Dedifferentiated amniotic fluid mesenchymal stem cell (primary cell): Measurements from ENCODE around the gene CRACR2B.

ENCODE experiments used
- DNase-seq: peaks from one replicate; pipeline ENCODE4 v3.0.0-alpha.2; 2016; ENCODE audit errors: extremely low spot score

The CRACR2B gene

DNA sequence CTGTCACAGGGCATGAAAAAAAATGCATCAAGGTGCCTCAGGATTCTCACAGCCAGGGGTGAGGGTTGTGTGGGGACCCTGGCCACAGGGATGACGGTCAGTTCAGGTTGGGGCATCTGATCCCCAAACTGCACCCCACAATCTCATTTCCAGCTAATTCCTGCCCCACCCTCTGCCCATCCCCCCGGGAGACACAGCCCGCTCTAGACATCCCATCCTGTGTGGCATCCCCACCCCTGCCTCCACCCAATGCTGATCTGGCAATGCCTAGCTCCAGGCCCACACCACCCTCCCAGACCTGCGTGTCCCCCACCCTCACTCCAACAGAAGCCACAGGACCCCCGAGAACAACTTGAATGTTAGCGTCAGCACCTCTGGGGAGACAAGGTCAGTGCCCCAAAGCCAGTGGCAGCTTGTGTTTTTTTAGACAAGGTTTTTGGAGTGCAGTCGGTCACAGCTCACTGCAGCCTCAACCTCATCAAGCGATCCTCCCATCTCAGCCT is 40.2 kb downstream of the CRACR2B start:
- no peak for DNase-seq

DNA sequence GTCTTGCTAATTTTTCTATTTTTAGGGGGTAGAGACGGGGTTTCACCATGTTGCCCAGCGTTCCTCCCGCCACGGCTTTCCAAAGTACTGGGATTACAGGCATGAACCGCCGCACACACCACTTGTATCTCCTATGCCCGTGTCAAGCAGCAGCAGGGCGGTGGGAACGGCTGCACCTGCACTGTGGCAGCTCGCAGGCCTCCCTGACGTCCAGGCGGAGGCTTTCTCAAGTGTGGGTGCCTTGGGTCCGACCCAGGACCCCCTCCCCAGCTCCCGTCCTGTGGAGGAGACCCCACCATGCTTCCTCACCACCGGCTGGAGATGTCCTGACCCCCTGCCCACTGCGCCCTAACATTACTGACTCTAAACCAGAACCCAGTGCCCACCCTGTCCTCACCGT is 40.7 kb downstream of the CRACR2B start:
- DNase-seq: no peak

DNA sequence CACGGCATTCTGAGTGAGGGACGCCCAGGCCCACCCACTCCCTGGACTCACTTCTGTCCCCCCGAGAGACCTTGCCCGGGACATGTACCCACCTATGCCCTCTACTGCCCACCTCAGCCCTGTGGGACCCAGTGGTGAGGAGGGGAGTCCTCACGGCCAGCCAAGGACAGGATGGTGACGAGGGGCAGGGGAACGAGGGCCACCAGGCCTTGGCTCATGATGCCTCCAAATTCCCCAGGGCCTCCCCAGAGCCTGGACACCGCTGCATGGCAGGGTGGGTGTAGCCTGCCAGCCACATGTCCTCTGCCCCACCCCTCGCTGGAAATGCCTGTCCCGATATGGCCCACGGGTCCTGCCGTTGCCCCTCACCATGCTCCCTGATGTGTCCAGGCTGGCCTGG is 41.1 kb downstream of the CRACR2B start:
- no peak for DNase-seq

DNA sequence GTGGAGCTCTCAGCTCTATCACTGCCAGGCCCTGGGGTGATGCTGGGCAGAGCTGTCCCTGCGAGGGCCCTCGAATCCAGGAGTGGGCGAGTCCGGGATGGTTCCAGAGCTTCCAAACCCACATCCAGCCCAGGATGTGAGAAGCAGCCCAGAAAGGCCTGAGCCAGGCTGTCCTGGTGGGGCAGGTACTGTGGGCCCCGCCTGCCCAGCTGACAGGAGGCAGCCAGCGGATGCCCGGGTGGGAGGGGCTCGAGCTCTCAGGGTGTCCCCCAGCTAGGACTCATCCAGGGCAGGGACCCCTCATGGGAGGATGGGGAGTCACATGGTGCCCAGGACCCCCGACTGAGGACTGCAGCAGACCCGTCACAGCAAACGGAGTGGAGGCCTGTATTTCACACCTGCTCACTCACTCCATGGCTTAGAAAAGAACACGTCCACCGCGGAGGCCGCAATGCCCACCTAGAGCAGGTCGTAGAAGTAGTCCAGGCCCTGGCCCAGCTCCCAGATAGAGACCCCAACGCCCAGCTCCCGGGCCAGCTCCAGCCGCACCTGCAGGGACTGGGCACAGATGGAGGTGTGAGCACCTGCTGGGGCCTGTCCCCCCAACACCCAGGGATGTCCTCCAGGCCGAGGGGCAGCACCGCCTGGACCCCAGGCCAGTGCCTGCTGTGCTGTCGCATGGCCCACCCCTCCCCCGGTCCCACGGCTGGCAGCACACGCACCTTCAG is 41.8 kb downstream of the CRACR2B start:
- no peak for DNase-seq

DNA sequence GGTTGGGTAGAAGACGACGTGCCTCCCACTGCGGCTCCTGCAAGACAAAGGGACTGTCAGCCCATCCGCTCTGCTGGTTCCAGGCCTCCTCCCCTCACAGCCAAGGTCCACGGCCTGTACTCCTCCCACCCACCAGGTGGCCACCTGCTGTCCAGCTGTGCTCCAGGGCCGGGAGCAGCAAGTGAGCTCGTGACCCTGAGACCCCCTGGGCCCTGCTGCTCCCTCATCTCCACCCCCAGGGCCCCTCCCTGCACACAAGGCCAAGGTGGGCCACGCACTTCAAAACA is 42.4 kb downstream of the CRACR2B start:
- no peak for DNase-seq

DNA sequence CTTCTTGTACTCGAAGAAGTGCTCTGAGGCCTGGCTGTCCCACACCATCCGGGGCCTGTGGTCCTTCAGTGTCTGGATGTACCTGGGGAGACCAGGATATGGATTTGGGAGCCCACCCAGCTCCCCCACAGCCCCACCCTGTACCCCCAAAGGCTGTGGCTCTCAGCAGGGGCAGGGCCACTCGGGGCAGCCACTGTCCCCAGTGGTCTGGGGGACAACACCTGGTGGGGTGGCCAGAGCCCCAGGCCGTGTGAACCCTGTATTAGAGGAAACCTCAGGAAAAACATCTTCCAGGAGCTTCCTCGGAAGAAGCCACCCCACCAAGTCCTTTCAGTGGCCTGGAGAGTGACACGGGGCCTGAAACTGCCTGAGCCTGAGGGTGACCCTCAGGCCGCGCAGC is 42.7 kb downstream of the CRACR2B start:
- DNase-seq: no peak

DNA sequence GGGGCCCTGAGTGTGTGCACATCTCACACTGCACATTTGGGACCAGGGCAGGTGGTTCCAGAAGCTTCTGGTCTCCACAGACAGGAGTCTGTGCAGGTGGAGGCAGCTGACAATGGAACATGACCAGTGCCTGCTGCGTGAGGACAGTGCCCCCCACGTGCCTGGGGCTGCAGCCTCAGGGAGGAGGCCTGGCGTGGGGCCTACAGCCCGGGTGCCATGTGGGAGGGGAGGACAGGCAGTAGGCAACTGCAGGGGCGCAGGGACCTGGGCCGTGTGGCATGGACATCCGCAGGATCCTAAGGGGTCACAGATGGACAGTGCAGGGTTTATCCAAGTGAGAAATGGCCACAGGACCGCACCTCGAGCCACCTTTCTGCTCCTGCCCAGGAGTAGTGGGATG is 43.8 kb downstream of the CRACR2B start:
- DNase-seq: no peak

DNA sequence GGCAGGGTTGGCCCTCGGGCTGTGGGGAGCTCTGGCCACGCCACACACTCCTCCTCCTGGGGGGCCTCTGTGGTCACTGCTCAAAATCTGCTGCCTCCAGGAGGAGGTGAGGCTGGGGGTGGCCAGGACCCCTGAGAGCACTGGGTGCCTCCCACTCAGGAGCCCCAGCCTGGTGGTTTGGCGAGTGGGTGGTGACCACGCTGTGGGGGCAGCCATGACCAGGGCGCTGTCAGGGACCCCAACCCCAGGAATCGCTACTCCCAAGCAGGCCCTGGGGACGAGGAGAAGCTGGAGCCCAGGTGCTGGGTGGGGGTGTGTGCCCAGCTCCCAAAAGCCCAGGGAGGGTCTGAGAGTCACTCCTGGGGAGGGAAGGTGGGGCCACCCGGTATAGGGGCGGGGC is 45.1 kb downstream of the CRACR2B start:
- DNase-seq: no peak

DNA sequence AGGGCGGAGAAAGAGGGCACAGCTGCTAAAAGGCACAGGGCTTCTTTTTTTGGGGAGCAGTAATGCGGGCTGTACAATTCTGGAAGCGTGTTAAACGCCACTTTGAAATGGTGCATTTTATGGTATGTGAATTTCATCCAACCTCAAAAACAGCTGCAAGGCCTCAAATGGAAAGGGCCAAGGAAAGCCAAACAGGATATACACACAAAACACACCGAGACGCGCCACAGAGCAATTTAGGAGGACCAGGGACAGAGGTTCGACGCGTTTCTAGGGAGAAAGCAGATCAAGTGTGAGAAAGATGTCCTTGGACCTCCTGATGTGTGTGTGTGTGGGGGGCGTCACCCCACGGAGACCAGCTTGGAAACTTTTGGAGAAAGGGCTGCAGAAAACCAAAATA is 46.0 kb downstream of the CRACR2B start:
- no peak for DNase-seq

DNA sequence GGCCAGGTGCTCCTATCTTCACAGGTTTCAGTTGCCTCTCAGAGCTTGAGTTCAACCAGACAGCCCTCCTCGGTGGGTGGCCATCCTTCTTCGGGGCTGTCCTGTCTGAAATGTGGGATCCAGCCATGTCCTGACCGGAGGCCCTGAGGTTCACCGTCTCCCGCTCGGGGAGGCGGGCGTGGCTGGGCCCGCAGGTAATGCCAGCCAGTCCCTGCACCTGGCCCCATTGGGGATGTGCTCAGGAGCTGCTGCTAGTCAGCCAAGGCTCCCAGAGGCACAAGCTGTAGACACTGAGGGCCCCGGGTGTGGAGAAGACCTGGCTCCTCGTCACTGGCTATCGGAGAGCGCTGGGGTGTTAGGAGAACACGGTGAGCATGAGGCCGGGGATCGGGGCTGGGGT is 47.5 kb downstream of the CRACR2B start:
- DNase-seq: no peak

DNA sequence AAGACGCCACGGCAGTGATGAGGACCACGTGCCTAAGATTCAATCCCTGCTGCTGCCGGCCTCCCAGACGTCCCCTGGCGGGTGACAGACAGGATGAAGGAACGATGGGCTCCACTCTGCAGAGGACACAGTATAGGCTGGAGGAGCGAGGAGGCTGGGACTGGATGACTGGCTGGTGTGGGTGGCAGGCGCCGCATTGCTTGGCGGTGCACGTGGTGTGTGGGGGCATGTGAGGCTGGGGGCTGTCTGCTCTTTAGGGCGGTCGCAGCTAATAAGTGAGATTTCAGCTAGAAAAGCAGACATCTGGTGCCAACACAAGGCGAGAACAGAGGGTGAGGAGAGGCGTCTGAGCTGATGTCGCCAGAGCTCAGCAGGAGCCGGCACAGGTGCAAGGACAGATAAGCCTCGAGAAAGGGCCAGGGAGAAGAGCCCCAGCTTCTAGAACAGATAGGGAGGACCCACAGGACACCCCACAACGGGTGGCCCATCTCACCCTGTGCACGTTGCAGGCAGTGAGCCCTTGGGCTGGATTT is 48.1 kb downstream of the CRACR2B start:
- no peak for DNase-seq

DNA sequence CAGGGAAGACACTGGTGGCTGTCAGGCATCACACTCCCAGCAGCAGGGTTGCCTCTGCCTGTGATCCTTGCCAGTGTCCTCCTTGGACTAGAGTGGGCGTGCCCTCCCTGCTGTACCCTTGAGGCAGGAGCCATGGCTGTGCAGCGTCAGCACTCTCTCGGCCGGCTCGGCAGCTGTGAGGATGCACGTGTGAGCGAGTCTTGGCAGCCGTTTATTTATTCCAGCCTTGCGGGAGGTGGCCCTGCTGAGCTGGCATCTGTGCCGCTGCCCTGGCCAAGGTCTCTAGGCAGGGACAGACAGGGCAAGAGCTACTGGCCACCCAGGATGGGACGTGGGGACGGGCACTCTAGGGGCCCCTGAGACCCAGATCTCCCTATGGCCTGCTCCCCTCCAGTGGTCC is 48.8 kb downstream of the CRACR2B start:
- no peak for DNase-seq

DNA sequence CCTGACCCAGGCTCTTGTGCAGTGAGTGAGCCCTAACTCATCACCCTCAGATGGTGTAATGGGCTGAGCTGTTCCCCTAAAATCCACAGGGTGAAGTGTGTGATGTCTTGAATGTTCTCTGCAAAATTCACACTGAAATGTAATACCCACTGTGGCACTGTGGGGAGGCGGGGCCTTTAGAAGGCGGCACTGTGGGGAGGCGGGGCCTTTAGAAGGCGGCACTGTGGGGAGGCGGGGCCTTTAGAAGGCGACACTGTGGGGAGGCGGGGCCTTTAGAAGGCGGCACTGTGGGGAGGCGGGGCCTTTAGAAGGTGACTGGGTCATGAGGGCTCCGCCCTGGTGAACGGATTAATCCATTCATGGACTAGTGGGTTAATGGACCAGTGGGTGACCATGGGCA is 49.8 kb downstream of the CRACR2B start:
- no peak for DNase-seq

DNA sequence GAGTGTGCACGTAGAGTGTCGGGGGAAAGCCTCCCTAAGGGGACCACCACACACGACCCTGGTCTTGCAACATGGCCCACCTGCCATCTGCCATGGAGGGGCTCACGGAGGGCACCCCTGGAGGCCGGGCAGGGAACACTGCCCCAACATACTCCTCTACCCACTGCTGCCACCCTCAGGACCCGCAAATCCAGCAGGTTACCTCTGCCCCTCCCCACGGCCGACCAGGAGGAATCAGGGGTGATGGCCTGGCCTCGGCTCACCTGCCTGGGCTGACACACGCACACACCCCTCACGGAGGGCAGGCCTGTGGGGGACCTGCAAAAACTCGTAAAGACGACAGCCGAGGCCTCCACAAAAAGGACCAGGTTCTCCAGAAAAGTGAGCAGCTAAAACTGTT is 52.7 kb downstream of the CRACR2B start:
- DNase-seq: no peak
